ENCODE data around the gene SGCD.

Gene SGCD

DNA sequence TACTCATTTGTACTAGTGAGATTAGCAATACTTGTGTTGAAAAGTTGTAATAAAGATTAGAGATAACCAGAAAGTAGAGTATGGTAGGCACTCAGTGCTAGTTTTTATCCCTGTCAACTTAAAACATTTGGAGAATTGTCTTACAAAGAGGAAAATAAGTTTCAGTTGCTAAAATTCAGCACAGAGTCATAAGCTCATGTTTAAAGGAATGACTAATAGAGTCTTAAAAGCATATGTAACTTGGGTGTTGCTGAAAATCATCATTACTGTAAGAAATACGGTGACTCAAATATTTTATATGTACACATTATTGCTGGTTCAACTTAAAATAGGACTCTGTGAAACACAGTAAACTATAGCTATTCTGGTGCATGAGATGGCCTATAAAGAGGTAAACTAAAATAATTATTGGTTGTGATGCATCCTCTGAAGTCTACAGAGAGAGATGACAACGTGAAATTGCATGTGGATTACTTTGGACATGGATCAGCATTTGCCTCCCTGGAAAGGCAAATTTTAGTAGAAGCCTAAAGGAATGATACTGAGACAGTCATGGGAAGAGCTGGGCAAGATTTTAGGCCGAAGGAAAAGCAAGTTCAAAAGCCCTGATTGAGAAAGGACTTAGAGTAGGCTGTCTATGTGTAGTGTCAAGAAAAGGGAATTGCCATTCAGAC lies 34.6 kb downstream of the SGCD start:
- peak; percentile 54 for DNase-seq (ENCODE audit: low read depth)
- Histone ChIP-seq H3K4me1 (ENCODE audit: control insufficient read depth, insufficient read depth, low read length) (peaks cover 15% of the 10 kb centered on the region), H3K4me3 (ENCODE audit: low read length) (no peak overlapping the region), H3K9me3 (ENCODE audit: control insufficient read depth, low read length) (no peaks in the 10 kb centered on the region), H3K9ac (ENCODE audit: low read length) (no peak overlapping the region), H3K27me3 (replicated peaks; ENCODE audit: control insufficient read depth, insufficient read depth, low read length) (no peaks in the 10 kb centered on the region), H3K36me3 (ENCODE audit: control insufficient read depth, insufficient read depth, low read length, severe bottlenecking) (no peaks in the 10 kb centered on the region)

DNA sequence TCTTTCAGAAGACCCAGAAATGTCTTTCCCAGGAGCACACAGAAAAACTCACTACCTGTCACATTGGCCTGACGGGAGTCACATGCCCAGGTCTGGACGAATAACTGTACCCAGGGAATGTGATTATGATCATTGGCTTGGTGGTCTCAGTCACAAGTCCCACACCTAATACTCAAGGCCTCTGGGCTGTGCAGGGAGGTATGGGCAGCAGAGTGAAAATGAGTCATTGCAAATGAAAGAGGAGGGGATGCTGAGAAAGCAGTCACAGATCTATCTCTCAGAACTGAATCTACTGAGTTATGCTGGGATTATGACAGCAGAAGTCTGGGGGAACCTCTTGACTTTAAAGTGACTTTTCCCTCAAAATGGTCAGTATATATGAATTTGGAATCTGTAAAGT lies 36.9 kb downstream of the SGCD start:
- no peak overlapping the region for H3K9ac ChIP-seq (ENCODE audit: low read length)
- DNase-seq (ENCODE audit: low read depth), result no peak
- H3K27me3 ChIP-seq (replicated peaks; ENCODE audit: control insufficient read depth, insufficient read depth, low read length), result no peaks in the 10 kb centered on the region
- H3K9me3 ChIP-seq (ENCODE audit: control insufficient read depth, low read length), result no peaks in the 10 kb centered on the region
- no peaks in the 10 kb centered on the region for H3K36me3 ChIP-seq (ENCODE audit: control insufficient read depth, insufficient read depth, low read length, severe bottlenecking)
- H3K4me3 ChIP-seq (ENCODE audit: low read length), result no peak overlapping the region
- peaks cover 30% of the 10 kb centered on the region for H3K4me1 ChIP-seq (ENCODE audit: control insufficient read depth, insufficient read depth, low read length)

DNA sequence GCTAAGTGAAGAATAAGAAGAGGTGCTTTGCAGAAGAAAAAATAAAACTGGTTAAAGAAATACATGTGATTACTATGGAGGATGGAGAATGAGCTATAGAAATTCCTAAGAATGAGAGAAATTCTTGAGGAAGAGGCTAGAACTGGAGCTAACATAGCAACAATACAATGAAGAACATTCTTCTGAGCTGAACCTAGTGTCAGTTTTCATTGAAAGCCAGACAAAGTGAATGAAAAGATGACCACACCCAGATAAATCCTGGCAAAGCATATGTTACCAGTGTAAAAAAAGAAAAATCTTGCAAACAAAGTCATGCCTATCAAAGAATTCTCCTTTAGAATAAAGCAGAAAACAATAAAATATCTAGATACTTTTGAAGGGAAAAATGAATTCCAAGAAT lies 39.6 kb downstream of the SGCD start:
- Histone ChIP-seq H3K4me3 (ENCODE audit: low read length) (no peak overlapping the region), H3K36me3 (ENCODE audit: control insufficient read depth, insufficient read depth, low read length, severe bottlenecking) (no peaks in the 10 kb centered on the region), H3K9ac (ENCODE audit: low read length) (no peak overlapping the region), H3K9me3 (ENCODE audit: control insufficient read depth, low read length) (no peaks in the 10 kb centered on the region), H3K27me3 (replicated peaks; ENCODE audit: control insufficient read depth, insufficient read depth, low read length) (no peaks in the 10 kb centered on the region), H3K4me1 (ENCODE audit: control insufficient read depth, insufficient read depth, low read length) (peaks cover 20% of the 10 kb centered on the region)
- peak; percentile 73 for DNase-seq (ENCODE audit: low read depth)

DNA sequence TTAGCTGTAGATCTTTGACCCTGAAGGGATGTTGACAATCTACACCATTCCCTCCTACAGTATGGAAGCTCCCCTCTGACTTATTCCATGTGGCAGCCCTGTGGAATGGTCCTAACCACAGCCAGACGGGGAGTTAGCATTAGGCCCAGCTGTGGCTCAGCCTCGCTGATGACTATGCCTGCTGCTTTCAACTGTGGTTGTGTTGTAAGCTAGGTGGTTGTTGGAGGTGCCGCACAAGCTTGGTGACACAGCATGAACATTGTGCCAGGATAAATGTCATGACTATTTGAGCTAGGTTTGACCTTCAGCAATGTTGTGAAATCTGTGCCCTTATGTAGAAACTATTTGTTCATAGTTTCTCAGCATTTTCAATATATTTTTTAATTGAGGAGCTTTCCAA lies 40.6 kb downstream of the SGCD start:
- Histone ChIP-seq H3K36me3 (ENCODE audit: control insufficient read depth, insufficient read depth, low read length, severe bottlenecking) (no peaks in the 10 kb centered on the region), H3K27me3 (replicated peaks; ENCODE audit: control insufficient read depth, insufficient read depth, low read length) (no peaks in the 10 kb centered on the region), H3K4me3 (ENCODE audit: low read length) (no peak overlapping the region), H3K9ac (ENCODE audit: low read length) (no peak overlapping the region), H3K4me1 (ENCODE audit: control insufficient read depth, insufficient read depth, low read length) (peaks cover 20% of the 10 kb centered on the region), H3K9me3 (ENCODE audit: control insufficient read depth, low read length) (no peaks in the 10 kb centered on the region)
- DNase-seq (ENCODE audit: low read depth), result peak; percentile 94

DNA sequence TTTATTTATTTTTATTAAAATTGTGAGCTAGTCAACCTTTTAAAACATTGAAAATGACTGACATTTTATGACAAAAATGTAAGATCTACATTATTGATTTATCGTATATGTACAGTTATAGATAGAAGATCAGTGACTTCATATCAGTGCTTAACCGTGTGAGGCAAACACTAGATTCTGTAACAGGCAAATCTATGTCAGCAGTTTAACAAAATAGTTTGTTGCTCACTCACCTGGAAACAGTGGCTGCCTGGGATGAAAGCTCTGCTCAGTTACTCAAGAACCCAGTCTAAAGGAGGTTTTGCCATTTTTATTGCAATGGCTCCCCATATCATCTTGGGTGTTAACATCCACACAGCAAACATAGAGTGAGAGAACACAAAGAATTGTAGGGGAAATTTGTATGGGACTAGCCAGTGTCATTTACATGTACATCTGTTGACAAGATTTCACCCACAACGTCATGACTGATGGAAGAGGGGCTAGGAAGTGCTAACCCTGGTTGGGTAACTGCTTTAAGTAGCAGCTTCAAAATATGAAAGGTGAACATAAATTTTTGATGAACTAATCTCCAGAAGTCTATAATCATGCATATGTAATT lies 49.0 kb downstream of the SGCD start:
- no peaks in the 10 kb centered on the region for H3K27me3 ChIP-seq (replicated peaks; ENCODE audit: control insufficient read depth, insufficient read depth, low read length)
- peaks cover 6% of the 10 kb centered on the region for H3K4me1 ChIP-seq (ENCODE audit: control insufficient read depth, insufficient read depth, low read length)
- no peaks in the 10 kb centered on the region for H3K36me3 ChIP-seq (ENCODE audit: control insufficient read depth, insufficient read depth, low read length, severe bottlenecking)
- H3K9ac ChIP-seq (ENCODE audit: low read length), result no peak overlapping the region
- DNase-seq (ENCODE audit: low read depth), result no peak
- H3K9me3 ChIP-seq (ENCODE audit: control insufficient read depth, low read length), result no peaks in the 10 kb centered on the region
- H3K4me3 ChIP-seq (ENCODE audit: low read length), result no peak overlapping the region

DNA sequence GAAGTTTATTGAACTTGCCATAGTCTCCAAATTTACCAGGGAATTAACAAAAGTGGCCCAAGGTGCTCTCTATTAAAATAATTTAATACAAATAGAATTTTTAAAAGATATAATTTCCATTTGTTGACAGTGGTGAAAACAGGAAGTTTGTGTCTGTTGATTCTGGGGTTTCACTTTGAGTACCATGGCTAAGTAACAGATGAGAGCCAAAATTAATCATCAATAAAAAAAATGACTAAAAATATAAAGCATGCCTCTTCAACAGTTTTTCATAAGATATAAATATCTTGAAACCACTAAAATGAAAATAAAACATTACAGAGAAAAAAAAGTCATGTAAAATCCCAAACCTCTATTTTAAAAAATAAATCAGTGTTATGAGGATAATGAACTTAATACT lies 49.8 kb downstream of the SGCD start:
- H3K4me3 ChIP-seq (ENCODE audit: low read length), result no peak overlapping the region
- H3K9ac ChIP-seq (ENCODE audit: low read length), result no peak overlapping the region
- DNase-seq (ENCODE audit: low read depth), result no peak
- H3K27me3 ChIP-seq (replicated peaks; ENCODE audit: control insufficient read depth, insufficient read depth, low read length), result no peaks in the 10 kb centered on the region
- H3K9me3 ChIP-seq (ENCODE audit: control insufficient read depth, low read length), result no peaks in the 10 kb centered on the region
- H3K36me3 ChIP-seq (ENCODE audit: control insufficient read depth, insufficient read depth, low read length, severe bottlenecking), result no peaks in the 10 kb centered on the region
- H3K4me1 ChIP-seq (ENCODE audit: control insufficient read depth, insufficient read depth, low read length), result peaks cover 9% of the 10 kb centered on the region

DNA sequence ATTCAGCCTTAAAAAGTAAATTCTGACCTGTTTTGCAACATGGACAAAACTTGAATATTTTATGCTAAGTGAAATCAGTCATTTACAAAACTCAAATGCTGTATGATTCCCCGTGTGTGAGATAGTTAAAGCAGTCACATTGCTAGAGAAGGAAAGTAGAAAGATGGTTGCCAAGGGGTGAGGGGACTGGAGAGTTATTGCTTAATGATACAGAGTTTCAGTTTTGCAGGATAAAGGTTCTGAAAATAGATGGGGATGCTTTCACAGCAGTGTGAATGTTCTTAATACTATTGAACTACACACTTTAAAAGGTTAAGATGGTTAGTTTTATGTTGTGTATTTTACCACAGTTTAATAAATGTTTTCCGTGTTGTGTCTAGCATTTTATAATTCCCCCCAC lies 51.2 kb downstream of the SGCD start:
- no peaks in the 10 kb centered on the region for H3K36me3 ChIP-seq (ENCODE audit: control insufficient read depth, insufficient read depth, low read length, severe bottlenecking)
- H3K9me3 ChIP-seq (ENCODE audit: control insufficient read depth, low read length), result no peaks in the 10 kb centered on the region
- H3K4me1 ChIP-seq (ENCODE audit: control insufficient read depth, insufficient read depth, low read length), result peaks cover 9% of the 10 kb centered on the region
- H3K9ac ChIP-seq (ENCODE audit: low read length), result no peak overlapping the region
- H3K4me3 ChIP-seq (ENCODE audit: low read length), result no peak overlapping the region
- DNase-seq (ENCODE audit: low read depth), result no peak
- no peaks in the 10 kb centered on the region for H3K27me3 ChIP-seq (replicated peaks; ENCODE audit: control insufficient read depth, insufficient read depth, low read length)

DNA sequence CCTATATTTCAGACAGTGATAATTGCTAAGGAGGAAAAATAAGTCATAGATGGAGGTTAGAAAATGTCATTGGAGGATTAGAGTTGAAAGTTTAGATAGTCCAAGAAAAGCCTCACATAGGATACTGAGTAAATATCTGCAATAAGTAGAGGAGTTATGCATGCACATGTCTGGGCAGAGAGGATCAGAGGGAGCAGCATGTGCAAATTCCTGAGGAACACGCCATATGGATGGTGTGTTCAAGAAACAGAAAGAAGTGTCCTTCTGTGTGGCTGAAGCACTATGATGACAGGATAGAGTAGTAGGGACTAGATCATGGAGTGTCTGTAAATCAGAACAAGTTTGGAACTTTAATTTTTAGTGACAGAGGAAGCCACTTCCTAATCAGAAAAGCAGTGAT lies 52.2 kb downstream of the SGCD start:
- Histone ChIP-seq H3K9ac (ENCODE audit: low read length) (no peak overlapping the region), H3K9me3 (ENCODE audit: control insufficient read depth, low read length) (no peaks in the 10 kb centered on the region), H3K4me1 (ENCODE audit: control insufficient read depth, insufficient read depth, low read length) (peaks cover 18% of the 10 kb centered on the region), H3K4me3 (ENCODE audit: low read length) (no peak overlapping the region), H3K36me3 (ENCODE audit: control insufficient read depth, insufficient read depth, low read length, severe bottlenecking) (no peaks in the 10 kb centered on the region), H3K27me3 (replicated peaks; ENCODE audit: control insufficient read depth, insufficient read depth, low read length) (no peaks in the 10 kb centered on the region)
- no peak for DNase-seq (ENCODE audit: low read depth)

DNA sequence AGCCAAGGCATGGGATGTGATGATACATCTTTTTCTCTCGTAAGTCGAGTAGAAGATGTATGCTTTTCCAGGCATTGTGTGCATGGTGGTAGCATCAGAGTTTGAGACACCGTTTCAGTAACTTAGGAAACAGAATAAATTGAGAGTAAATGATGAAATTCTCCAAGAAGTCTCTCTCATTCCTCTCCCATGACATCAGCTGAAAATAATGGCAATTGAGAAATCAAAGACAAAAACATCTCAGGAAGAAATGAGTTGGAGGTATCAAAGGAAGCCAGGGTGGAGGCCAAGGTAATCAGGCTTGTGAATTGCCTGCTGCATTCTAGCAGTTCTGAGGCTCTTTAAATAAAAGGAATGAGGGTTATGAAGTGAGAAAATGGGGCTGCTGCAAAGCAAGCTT lies 53.9 kb downstream of the SGCD start:
- no peaks in the 10 kb centered on the region for H3K9me3 ChIP-seq (ENCODE audit: control insufficient read depth, low read length)
- no peak overlapping the region for H3K9ac ChIP-seq (ENCODE audit: low read length)
- H3K27me3 ChIP-seq (replicated peaks; ENCODE audit: control insufficient read depth, insufficient read depth, low read length), result no peaks in the 10 kb centered on the region
- H3K4me1 ChIP-seq (ENCODE audit: control insufficient read depth, insufficient read depth, low read length), result peaks cover 18% of the 10 kb centered on the region
- no peak overlapping the region for H3K4me3 ChIP-seq (ENCODE audit: low read length)
- H3K36me3 ChIP-seq (ENCODE audit: control insufficient read depth, insufficient read depth, low read length, severe bottlenecking), result no peaks in the 10 kb centered on the region
- DNase-seq (ENCODE audit: low read depth), result peak; percentile 88

DNA sequence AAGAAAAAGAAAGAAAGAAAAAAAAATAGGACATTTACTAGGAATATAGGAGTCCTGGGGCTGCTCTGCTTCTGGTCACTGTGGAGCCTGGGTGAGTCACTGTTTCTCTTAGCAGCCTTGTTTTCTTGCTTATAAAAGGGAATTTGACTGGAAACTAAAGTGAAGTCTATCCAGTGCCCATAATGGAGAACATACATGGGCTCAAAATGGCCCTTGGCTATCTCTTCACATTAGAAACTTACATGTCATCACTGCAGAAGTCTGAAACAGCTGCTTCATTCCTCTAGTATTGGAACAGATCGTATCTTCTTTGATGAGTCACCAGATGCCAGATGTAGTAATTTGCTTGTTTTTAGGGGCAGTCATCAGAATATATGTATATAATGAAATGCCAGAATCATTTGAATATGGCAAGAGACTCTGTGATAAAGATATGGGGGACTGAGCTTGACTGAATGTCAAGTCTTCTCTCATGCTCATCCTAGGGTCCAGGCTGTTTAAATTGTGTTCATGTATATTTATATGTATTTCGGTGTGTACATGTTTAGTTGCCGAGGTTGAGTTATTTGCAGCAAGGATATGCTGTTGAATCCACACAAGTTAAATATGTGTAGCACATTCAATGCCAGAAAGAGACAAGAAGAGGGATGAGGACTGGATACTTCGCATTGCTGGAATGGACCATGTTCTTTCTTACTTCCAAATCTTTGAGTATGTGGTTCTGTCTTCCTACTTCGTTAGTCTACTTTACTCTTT lies 56.7 kb downstream of the SGCD start:
- Histone ChIP-seq H3K36me3 (ENCODE audit: control insufficient read depth, insufficient read depth, low read length, severe bottlenecking) (no peaks in the 10 kb centered on the region), H3K9ac (ENCODE audit: low read length) (no peak overlapping the region), H3K4me1 (ENCODE audit: control insufficient read depth, insufficient read depth, low read length) (peaks cover 18% of the 10 kb centered on the region), H3K4me3 (ENCODE audit: low read length) (no peak overlapping the region), H3K27me3 (replicated peaks; ENCODE audit: control insufficient read depth, insufficient read depth, low read length) (no peaks in the 10 kb centered on the region), H3K9me3 (ENCODE audit: control insufficient read depth, low read length) (no peaks in the 10 kb centered on the region)
- DNase-seq (ENCODE audit: low read depth), result peak; percentile 84

DNA sequence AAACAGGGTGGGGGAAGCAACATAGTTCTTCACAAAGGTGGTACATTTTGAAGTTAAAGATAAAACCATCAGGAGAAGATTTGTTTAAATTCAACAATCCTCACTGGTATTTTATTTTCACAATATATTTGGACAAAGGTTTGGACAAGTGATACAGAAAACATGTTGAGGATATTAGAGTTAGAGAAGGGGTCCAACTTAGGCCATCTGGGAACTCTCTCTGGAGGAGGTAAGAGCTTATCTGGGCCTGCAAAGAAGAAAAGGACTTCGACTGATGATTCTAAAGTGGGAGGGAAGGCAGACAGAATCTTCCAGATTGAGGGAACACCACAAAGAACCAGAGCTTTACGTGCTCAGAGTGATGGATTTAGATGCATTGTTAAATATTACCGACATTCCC lies 58.5 kb downstream of the SGCD start:
- Histone ChIP-seq H3K9ac (ENCODE audit: low read length) (no peak overlapping the region), H3K4me1 (ENCODE audit: control insufficient read depth, insufficient read depth, low read length) (peaks cover 18% of the 10 kb centered on the region), H3K4me3 (ENCODE audit: low read length) (no peak overlapping the region), H3K27me3 (replicated peaks; ENCODE audit: control insufficient read depth, insufficient read depth, low read length) (no peaks in the 10 kb centered on the region), H3K9me3 (ENCODE audit: control insufficient read depth, low read length) (no peaks in the 10 kb centered on the region), H3K36me3 (ENCODE audit: control insufficient read depth, insufficient read depth, low read length, severe bottlenecking) (no peaks in the 10 kb centered on the region)
- DNase-seq (ENCODE audit: low read depth), result no peak

Measured in adipocyte (in vitro differentiated cells).